ENCODE measurements around the gene BCAS3.
"Not testable (repeated sequence)": the region's sequence is repeated elsewhere in the genome, so short reads cannot be mapped to it uniquely, and the experiment has no call there.

BCAS3 gene

DNA sequence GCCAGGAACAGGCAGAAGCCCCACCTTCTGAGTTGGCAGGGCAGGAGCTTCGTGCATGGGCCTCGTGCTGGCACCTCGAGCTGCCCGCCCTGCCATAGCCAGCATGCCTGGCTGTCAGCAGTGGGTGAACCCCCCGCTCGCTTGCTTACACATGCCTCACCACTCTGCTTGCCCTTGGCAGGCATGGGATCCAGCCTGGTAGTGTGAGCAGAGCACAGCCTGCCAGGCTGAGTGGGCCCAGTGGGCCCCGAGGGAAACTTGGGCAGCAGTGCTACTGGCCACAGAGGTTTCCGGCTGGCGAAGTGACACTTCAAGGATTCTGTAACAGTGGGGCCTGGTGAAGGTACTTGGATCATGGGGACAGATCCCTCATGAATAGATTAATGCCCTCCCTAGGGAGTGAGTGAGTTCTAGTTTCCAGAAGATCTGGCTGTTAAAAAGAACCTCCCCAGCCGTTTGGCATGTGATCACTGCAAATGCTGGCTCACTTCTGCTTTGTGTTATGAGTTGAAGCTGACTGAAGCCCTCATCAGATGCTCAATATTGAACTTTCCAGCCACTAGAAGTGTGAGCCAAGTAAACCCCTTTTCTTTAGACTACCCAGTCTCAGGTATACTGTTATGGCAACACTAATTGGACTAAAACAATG is 114.7 kb downstream of the BCAS3 start:
- DNase-seq (ENCODE audit: low spot score) = peak; percentile 11

DNA sequence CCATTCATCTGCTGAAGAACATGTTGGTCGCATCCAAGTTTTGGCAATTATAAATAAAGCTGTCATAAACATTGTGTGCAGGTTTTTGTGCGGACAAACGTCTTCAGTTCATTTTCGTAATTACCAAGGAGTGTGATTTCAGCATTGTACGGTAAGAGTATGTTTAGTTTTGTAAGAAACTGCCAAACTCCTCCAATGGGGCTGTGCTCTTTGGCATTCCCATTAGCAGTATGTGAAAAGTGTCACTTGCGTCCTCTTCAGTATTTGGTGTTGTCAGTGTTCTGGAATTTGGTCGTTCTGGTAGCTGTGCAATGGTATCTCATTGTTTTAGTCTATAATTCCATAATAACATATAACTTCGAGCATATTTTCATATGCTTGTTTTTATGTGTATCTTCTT is 120.9 kb downstream of the BCAS3 start:
- no peak for DNase-seq (ENCODE audit: low spot score)

DNA sequence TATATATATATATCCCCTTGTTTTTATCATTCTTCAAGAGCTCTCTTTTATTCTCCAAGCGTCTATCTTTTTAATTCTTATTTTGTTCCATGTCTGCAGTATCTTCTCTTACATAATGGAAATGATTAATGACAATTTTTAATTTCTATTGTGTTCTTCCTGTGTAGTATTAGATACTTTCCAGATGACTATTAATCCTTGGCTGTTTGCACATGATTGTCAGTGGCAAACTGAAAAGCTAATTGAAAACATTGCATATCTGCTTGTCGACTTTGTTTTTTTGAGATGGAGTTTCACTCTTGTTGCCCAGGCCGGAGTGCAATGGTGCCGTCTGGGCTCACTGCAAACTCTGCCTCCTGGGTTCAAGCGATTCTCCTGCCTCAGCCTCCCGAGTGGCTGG is 124.7 kb downstream of the BCAS3 start:
- DNase-seq (ENCODE audit: low spot score) = no peak

DNA sequence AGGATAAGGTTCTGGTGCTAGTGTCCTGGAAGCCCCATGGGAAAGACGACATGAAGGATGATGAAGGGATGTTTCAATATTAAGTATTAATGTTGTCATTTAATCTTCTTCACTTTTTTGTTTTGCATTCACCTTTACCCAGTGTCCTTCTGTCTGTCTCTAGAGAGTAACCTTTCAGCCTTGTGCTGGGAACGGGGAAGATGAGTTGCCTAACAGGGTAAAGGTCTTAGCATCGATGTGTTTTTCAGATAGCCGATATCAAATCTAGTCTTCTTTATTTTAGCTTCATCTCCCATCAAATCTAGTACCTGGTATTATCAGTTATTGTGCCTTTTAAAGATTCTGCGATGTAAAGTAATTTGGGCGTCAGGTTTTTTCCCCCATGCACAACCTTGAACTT is 125.4 kb downstream of the BCAS3 start:
- no peak for DNase-seq (ENCODE audit: low spot score)

DNA sequence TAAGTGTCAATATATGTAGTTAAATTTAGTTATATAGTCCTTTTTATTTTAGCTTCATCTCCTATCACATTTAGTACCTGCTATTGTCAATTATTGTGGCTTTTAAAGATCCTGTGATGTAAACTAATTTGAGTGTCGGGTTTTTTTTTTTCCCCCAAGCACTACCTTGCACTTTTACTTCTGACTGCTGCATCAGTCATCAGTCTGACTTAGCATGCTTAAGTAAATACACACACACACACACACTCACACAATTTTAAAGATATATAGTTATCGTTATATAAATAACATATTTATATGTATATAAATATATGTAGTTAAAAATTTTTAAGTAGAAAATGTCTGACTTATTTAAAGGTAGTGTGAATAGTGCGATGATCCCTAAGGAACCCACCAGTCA is 127.2 kb downstream of the BCAS3 start:
- DNase-seq (ENCODE audit: low spot score) = no peak

DNA sequence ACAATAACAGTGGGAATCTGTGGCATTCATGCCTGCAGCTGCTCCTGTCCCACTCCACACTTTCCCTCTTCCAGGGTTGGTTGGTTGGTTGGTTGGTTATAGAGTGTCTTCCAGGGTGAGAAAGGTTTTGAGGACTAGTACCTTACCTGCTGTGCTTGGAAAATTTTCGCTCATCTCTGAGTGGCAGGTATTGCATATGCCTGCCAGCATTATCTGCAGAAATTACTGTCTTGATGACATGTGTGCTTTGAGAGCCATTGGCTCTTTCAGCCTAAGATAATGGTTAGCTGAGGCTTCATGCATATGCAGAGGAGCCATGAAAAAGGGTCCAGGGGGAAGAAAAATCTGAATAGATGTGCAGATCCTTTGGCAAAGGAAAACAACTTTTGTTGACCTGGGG is 131.8 kb downstream of the BCAS3 start:
- DNase-seq (ENCODE audit: low spot score) = no peak

DNA sequence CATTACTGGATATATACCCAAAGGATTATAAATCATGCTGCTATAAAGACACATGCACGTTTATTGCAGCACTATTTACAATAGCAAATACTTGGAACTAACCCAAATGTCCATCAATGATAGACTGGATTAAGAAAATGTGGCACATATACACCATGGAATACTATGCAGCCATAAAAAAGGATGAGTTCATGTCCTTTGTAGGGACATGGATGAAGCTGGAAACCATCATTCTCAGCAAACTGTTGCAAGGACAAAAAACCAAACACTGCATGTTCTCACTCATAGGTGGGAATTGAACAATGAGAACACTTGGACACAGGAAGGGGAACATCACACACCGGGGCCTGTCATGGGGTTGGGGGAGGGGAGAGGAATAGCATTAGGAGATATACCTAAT is 137.3 kb downstream of the BCAS3 start:
- DNase-seq (ENCODE audit: low spot score) = not testable (repeated sequence)

DNA sequence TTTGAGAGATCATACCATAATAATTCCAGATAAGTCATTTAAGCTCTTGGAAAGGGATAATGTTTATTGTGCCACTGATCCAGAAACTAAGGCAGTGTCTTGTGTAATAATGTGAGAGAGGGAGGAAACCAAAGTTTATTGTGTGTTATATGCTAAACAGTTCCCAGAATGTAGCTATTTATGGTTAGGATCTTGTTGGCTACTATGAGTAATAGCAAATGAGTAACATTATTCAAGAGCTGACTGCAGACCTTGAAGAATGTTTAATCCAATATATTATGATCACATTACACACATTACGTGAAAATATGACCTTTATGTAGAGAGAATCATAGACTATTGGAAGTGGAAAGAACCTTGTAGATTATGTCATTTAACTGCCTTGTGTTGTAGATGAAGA is 139.5 kb downstream of the BCAS3 start:
- DNase-seq (ENCODE audit: low spot score) = no peak

DNA sequence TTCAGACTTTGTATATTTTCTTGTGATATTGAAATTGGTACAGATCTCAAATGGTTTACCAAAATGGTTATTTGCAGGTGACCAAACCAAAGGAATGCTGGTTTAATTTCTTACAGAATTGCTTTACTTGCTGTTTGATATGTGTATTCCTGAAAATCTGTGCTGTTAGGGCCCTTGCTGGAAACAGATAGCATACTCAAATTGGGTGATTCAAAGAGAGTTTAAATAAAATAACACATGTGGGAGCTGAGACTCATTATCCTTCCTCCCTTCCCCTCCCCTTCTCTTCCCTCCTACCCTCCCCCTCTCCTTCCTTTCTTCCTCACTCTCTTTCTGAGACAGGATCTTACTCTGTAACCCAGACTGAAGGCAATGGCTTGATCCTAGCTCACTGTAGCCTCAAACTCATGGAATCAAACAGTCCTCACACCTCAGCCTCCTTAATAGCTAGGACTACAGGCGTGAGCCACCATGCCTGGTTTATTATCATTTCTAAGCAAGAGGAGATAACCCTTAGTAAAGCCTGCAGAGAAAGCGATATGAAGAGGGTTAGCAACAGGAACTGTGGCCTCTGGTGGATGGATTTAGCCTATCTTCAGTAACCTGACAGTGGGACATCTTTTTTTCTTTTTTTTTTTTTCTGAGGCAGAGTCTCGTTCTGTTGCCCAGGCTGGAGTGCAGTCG is 141.9 kb downstream of the BCAS3 start:
- no peak for DNase-seq (ENCODE audit: low spot score)

DNA sequence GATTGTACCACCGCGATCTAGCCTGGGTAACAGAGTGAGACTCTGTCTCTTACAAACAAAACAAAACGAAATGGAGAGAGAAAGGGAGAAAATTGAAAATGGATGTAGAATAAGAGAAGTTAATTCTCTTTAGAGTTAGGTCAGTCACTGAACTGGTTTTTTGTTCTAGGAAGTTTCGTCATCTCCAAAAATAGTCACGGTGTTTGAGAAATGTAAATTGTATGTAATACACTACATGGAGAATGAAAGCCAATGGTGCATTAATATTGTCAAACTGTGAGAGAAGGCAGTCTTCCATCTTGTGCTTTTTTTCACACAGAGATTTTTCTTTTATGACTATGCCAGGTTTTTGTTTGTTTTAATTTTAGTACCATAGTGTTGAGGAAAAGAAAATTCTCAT is 145.9 kb downstream of the BCAS3 start:
- no peak for DNase-seq (ENCODE audit: low spot score)

DNA sequence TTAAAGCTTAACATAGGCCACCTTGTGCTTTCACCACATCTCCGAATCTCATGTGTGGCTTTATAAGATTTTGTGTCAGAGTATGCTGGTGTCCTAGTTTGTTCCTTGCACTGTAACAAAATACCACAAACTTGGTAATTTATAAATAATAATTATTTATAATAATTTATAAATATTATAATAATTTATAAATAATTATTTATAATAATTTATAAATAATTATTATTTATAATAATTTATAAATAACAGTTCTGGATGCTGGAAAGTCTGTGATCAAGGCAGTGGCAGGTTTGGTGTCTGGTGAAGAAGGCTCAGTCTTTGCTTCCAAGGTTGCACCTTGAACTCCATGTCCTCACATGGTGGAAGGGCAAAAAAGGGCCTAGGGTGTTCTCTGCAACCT is 147.7 kb downstream of the BCAS3 start:
- no peak for DNase-seq (ENCODE audit: low spot score)

DNA sequence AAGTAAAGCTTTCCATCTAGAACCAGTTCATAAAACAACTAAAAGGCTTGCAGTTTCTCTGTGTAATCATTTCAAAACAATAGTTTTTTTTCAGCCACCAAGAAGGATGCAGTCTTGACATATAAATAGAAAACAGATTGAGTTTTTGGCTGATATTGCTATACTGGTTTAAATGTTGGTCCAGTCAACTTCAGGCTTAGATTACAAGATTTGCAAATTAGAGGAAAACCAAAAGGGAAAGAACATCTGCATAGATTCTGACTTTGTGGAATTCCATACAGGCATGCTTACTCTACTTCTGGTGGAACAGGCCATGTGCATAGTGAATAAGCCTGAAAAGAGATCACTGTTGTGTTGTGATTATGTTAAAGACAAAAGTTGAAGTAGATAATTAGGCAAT is 150.3 kb downstream of the BCAS3 start:
- DNase-seq (ENCODE audit: low spot score) = no peak

DNA sequence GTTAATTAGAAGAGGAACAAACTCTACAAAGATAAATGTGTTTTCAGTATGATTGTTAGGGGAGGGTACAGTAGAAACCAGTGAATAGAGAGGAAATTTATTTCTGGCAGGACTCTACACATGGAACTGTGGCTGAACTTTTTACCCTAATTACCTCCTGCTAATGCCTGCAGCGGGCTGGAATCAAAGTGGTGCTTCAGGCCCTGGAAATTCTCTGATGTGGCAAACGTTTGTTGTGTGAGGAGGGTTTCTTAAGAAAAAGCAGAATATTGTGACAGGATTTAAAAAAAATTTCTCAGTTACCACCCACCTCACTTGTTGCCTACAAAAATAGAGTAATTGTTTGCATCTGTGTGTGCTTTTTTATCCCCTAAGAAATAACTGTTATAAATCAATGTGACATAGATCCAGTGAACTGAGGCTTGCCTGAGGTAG is 154.5 kb downstream of the BCAS3 start:
- DNase-seq (ENCODE audit: low spot score) = peak; percentile 17

DNA sequence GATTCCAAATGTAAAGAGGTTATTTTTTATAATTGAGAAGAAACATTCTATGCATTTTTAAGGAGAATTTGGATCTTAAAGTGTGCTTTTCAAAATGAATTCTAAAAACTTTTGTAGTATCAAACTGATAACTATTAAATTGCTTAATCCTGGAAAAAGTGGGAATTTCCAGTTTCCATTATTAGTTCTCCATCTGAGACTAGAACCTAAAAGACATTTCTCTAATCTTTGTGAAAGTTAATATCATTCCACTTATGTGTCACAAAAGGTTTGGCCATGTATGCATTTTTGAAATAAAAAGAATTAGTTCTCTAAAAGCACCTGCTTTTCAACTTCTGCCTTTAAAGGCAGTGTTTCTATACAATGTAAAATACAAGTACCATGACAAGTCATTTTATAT is 155.0 kb downstream of the BCAS3 start:
- no peak for DNase-seq (ENCODE audit: low spot score)

DNA sequence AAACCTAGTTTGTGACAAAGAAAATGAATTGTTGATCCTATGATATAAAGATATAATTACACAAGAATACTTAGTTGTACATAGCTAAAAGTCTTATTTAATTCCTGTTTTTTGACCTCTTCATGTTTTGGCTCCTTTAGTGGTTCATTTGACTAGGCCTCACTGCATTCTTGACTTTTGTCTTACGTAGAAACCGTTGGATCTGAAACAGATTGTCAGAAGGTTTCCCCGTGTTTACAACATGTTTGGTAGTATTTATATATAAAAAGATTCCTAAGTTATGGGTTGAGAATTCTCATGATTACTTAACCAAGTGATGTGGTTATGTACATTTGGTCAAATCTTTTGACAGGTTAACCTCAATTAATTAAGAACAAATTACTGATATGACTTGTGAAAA is 162.8 kb downstream of the BCAS3 start:
- DNase-seq (ENCODE audit: low spot score) = no peak

DNA sequence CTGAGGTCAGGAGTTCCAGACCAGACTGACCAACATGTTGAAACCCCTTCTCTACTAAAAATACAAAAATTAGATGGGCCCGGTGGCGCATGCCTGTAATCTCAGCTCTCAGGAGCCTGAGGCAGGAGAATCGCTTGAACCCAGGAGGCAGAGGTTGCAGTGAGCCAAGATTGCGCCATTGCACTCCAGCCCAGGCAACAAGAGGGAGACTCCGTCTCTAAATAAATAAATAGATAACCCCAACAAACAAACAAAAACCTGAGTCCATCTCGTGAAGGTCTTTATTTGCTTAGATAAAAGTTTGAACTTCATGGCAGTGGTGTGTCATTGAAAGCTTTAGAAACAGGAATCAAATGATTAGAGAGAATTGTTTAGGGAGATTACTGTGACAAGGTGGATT is 167.4 kb downstream of the BCAS3 start:
- DNase-seq (ENCODE audit: low spot score) = no peak

DNA sequence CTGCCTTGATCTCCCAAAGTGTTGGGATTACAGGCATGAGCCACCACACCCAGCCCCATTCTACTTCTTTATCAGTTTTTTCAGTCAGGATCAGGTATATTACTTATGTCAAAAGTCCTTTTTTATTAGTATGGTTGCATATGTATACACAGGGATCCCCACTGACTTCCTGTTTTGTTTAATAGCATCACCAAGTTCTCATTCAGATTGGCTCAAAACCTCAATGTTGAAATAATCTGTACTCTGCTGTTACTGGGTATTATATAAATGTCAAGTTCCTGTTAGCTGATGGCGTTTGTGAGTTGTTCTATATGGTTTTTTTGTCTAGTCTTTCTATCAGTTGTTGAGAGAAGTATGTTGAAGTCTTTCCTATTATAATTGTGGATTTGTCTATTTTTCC is 168.5 kb downstream of the BCAS3 start:
- no peak for DNase-seq (ENCODE audit: low spot score)

DNA sequence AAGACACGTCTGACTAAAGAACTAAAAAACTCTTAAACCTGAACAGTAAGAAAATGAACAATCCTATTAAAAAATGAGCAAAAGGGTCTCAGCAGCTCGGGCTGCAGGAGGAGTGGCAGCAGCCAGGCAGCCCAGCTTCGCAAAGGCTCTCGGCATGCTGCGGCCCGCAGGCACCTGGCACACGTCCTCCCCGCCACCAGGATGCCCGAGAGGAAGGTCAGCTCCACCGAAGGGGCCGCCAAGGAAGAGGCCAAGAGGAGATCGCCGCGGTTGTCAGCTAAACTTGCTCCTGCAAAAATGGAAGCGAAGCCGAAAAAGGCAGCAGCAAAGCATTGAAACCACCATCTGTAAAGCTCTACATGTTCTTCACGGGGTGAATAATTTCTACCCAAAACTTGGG is 173.5 kb downstream of the BCAS3 start:
- no peak for DNase-seq (ENCODE audit: low spot score)

DNA sequence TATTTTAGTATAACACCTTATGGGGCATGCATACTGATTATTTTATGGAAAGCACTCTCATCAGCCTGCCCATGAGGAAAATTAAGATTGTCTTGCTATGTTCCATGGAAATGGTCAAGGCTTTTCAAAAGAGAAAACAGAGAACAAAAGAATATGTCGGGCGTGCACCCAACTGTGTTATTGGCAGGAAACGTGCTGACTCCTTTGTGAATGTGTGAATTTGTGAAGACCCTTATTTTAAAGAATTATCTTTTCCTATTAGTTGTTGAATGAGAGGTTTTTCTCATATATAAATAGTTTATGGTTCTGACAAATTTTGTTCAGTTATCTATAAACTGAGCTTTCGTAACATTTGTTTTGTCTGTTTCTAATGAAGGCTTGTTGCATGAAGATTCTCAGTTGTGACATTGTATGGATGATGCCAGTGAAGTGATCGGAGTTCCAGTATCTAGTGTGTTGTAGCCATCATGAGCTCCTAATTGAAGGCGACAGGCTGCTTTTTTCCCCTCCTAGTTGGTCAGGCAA is 180.0 kb downstream of the BCAS3 start:
- no peak for DNase-seq (ENCODE audit: low spot score)

DNA sequence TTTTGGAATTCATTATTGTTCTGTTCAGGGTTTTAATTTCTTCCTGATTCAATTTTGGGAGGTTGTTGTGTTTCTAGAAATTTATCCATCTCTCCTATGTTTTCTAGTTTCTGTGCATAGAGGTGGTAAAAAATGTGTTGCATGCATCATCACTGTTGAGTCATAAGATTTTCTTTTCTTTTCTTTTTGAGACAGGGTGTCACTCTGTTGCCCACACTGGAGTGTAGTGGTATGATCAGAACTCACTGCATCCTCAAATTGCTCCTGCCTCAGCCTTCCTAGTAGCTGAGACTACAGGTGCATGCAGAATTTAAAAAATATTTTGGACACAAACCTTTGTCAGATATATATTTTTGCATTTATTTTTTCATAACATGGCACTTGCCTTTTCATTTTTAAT is 184.8 kb downstream of the BCAS3 start:
- no peak for DNase-seq (ENCODE audit: low spot score)

DNA sequence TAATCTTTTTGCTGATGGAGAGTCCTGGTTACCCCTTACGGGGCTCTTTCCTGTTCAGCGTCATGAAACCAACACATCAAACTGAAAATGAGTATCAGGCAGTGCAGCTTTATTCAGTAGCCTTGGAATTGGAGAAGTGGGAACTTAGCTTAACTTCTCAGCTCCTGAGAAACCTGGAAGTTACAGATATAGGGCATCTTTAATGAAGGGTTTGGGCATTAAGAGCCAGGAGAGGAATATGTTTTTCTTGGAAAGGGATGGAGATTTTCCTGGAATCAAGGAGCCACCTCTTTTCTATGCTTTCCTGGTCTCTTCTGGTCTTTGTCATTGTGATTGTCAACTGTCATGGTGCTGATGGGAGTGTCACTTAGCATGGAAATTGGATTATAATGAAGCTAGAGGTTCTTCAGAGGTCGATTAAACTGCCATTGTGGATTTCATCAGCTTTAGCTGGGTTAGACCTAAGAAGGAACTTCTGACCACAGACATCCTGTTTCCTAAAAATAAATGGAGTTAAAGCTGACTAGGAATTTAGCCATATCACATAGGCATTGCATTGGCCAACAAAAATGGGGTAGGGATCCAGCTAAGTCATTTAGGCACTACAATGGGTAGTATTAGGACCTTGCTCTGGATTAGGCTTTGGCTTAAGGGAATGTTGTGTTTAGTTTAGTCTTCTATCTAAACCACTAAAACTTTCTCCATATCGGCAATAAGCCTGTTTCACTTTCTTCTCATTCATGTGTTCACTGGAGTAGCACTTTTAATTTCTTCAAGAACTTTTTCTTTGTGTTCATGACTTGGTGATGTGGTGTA is 186.4 kb downstream of the BCAS3 start:
- DNase-seq (ENCODE audit: low spot score) = peak; percentile 64

DNA sequence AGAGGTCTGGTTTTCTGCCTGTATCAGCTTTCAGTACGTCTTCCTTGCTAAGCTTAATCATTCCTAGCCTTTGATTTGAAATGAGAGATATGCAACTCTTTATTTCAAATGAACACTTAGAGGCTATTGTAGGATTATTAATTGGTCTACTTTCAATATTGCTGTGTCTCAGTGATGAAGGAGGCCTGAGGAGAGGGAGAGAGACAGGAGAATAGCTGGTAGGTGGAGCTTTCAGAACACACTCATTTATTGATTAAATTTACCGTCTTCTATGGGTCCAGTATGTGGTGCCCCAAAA is 187.0 kb downstream of the BCAS3 start:
- DNase-seq (ENCODE audit: low spot score) = no peak

DNA sequence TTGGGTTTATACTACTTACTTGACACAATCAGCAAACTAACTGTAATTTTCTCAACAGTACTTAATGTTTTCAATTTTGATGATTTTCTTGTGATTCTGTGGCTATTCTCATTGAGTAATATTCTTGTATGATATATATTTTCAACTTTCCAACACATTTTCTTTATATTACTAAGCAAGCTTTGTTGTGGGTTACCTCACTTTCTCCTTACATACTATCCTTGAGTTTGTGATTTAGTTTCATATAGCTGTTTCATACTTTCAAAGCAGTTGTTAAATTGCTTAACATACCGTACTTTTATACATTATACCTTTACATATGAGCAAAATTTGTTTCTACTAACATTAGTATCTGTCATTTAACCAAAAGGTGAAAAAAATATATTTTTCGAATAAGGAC is 197.1 kb downstream of the BCAS3 start:
- no peak for DNase-seq (ENCODE audit: low spot score)

Data from SK-N-DZ (cell line).